Measurements from ENCODE around the gene PSME4. TPM values are rescaled to one million over a fixed set of nuclear protein-coding genes. Genes with fewer than 3 reads are reported as not detected.
A peak's percentile ranks its signal among the peaks of the same experiment; 100 is the strongest.

PSME4 gene
- 20.4 and 23.4 TPM in 2 replicates for polyA plus RNA-seq
- 65.5 and 67.6 TPM in 2 replicates for polyA minus RNA-seq

- no peaks in the 10 kb centered on the region for H3K27me3 ChIP-seq (ENCODE audit: insufficient read depth, low read depth, low read length)
- peaks cover 8% of the 10 kb centered on the region for H3F3A ChIP-seq (ENCODE audit: insufficient read depth, low read length, poor library complexity, severe bottlenecking)
- peaks cover 42% of the 10 kb centered on the region for H3K79me2 ChIP-seq (replicated peaks; ENCODE audit: insufficient read depth, low read length)
- H3K4me2 ChIP-seq (ENCODE audit: low read length) = peak within 1 kb of the TSS; percentile 75
- H4K20me1 ChIP-seq (ENCODE audit: insufficient read depth) = no peaks in the 10 kb centered on the region
- H3K9me2 ChIP-seq (ENCODE audit: insufficient read depth, low read length) = no peaks in the 10 kb centered on the region
- TF ChIP-seq CTCF (IDR thresholded peaks at IDR 0.05; ENCODE audit: poor library complexity, severe bottlenecking) (peak; percentile 44), REST (IDR thresholded peaks at IDR 0.05; ENCODE audit: borderline replicate concordance) (peak; percentile 34), POLR2AphosphoS5 (IDR thresholded peaks at IDR 0.05) (peak; percentile 92), RAD21 (conservative IDR thresholded peaks at IDR 0.05) (no peak), SMC3 (conservative IDR thresholded peaks at IDR 0.05; ENCODE audit: poor library complexity) (peak; percentile 21), EZH2 (IDR thresholded peaks at IDR 0.05; ENCODE audit: borderline replicate concordance, insufficient read depth, low read length, poor library complexity, severe bottlenecking) (no peak), TAF1 (IDR thresholded peaks at IDR 0.05; ENCODE audit: low read depth) (peak; percentile 33), EP300 (conservative IDR thresholded peaks at IDR 0.05; ENCODE audit: poor library complexity, severe bottlenecking) (peak; percentile 43), MXI1 (conservative IDR thresholded peaks at IDR 0.05; ENCODE audit: poor library complexity, severe bottlenecking) (peak; percentile 85)
- H3K9me3 ChIP-seq (ENCODE audit: low read length) = no peaks in the 10 kb centered on the region
- H3K36me3 ChIP-seq (ENCODE audit: insufficient read depth, low read length) = no peaks in the 10 kb centered on the region
- H2AFZ ChIP-seq (ENCODE audit: low read depth, low read length) = peak within 1 kb of the TSS; percentile 81
- peak within 1 kb of the TSS; percentile 92 for H3K9ac ChIP-seq (ENCODE audit: low read length)
- peak within 1 kb of the TSS; percentile 92 for H3K27ac ChIP-seq (ENCODE audit: low read length)
- H3K4me3 ChIP-seq (ENCODE audit: low read length) = peak within 1 kb of the TSS; percentile 98
Measured at GRCh38 chr2:53970724-53971602, at the start of gene PSME4. Gene PSME4 (minus strand): TSS chr2:53970993. CDS start chr2:53970784, 209 bp downstream.

GRCh38 chr2:54015798-54016699 is 45.3 kb upstream of the PSME4 start:
- Histone ChIP-seq H3K79me2 (replicated peaks; ENCODE audit: insufficient read depth, low read length) (no peaks in the 10 kb centered on the region), H3K9me3 (ENCODE audit: low read length) (no peaks in the 10 kb centered on the region), H3K4me3 (ENCODE audit: low read length) (no peak overlapping the region), H3K9ac (ENCODE audit: low read length) (no peak overlapping the region), H3K36me3 (ENCODE audit: insufficient read depth, low read length) (no peaks in the 10 kb centered on the region), H3K27ac (ENCODE audit: low read length) (no peak overlapping the region), H3K27me3 (ENCODE audit: insufficient read depth, low read depth, low read length) (no peaks in the 10 kb centered on the region), H4K20me1 (ENCODE audit: insufficient read depth) (no peaks in the 10 kb centered on the region), H3F3A (ENCODE audit: insufficient read depth, low read length, poor library complexity, severe bottlenecking) (no peaks in the 10 kb centered on the region), H3K9me2 (ENCODE audit: insufficient read depth, low read length) (no peaks in the 10 kb centered on the region), H3K4me2 (ENCODE audit: low read length) (no peak overlapping the region), H2AFZ (ENCODE audit: low read depth, low read length) (no peak overlapping the region)
- TF ChIP-seq SMC3 (conservative IDR thresholded peaks at IDR 0.05; ENCODE audit: poor library complexity) (no peak), MXI1 (conservative IDR thresholded peaks at IDR 0.05; ENCODE audit: poor library complexity, severe bottlenecking) (no peak), EZH2 (IDR thresholded peaks at IDR 0.05; ENCODE audit: borderline replicate concordance, insufficient read depth, low read length, poor library complexity, severe bottlenecking) (no peak), EP300 (conservative IDR thresholded peaks at IDR 0.05; ENCODE audit: poor library complexity, severe bottlenecking) (no peak), RAD21 (conservative IDR thresholded peaks at IDR 0.05) (no peak), TAF1 (IDR thresholded peaks at IDR 0.05; ENCODE audit: low read depth) (no peak), POLR2AphosphoS5 (IDR thresholded peaks at IDR 0.05) (no peak), CTCF (IDR thresholded peaks at IDR 0.05; ENCODE audit: poor library complexity, severe bottlenecking) (no peak)

Data from neural cell (in vitro differentiated cells).